GM13977 (cell line): ENCODE results near the gene APBB2.

Experiments used
- DNase-seq: peaks from one replicate; pipeline ENCODE4 v3.0.0; 2012; ENCODE audit warnings: low spot score
- CTCF ChIP-seq: IDR thresholded peaks from 2 replicates; pipeline ENCODE4 v1.5.1; 2012; ENCODE audit warnings: mild to moderate bottlenecking, control low read depth; ENCODE audit not compliant: insufficient read depth; ENCODE audit errors: extremely low read depth, missing control alignments
- in situ Hi-C: fragments of 300-500 bp; cut with MboI; formaldehyde crosslinking; loops from one replicate; pipeline ENCODE4 v1.12.0; 2022; ENCODE audit warnings: low sequenced_read_pairs, low pct_unique_long_range_greater_than_20kb, mixed read lengths, inconsistent platforms; ENCODE audit not compliant: unreplicated experiment

The APBB2 gene

GRCh38 chr4:41232406-41232805, 18.1 kb upstream of the APBB2 start:
- no peak for DNase-seq
- TF ChIP-seq CTCF: peak; percentile 22
- in situ Hi-C loops: no loop called here

DNA sequence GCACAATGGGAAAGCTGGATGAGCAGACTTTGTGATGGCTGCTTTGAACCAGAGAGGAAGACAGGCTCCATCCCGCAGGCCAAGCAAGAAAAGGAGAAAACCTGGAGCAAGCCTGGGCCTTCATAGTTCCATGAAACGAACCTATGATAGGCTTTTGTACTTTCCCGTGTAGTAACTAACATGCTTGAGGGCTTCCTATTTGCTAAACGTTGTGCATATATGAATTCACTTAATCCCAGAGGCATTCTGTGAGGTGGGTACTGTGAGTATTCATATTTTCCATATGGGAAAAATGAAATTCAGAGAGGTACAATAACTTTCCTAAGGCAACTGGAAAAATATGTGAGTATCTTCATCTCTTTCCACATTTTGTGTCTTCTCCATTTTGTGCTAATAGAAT, 13.6 kb upstream of the APBB2 start:
- TF ChIP-seq CTCF: no peak
- in situ Hi-C loops: no loop called here
- no peak for DNase-seq

DNA sequence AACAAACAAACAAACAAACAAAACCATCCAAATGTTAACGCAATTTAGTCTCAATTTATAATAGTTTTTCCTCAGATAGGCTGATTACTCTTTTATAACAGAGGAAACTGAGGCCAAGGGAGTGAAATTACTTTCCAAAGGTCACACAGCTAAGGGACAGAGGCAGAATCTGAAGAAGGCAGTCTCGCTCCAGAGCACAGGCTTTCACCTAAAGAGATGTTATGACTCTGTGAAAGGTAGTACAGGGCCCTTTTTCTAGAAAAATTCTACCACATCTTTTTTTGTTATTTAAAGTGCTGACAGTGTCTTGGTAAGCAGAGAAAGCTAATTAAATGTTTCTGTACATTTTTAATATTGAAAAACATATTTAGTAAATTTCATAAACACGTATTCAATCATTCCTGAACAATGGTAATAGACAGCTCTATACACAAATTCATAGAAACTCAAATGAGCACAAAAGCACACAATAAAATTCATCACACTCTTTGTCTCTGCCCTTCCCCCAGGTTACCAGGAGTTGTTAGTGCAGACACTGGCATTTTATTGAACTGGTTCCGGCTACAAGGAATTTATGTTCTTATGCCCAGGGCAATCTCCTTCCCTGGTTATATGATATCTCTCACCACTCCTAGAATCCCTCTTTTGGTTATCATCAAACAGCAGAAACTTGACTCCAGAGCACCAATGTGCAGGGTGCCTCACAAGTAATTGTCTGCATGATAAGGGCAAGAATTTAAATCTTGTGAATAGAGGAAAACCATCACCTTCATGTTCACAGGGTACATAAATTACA, 7.7 kb upstream of the APBB2 start:
- DNase-seq: no peak
- in situ Hi-C loops: loop anchor here (25.0 kb wide), 1 partner anchor 485 kb away; the partner anchor contains the start of gene NSUN7
- no peak for TF ChIP-seq CTCF

DNA sequence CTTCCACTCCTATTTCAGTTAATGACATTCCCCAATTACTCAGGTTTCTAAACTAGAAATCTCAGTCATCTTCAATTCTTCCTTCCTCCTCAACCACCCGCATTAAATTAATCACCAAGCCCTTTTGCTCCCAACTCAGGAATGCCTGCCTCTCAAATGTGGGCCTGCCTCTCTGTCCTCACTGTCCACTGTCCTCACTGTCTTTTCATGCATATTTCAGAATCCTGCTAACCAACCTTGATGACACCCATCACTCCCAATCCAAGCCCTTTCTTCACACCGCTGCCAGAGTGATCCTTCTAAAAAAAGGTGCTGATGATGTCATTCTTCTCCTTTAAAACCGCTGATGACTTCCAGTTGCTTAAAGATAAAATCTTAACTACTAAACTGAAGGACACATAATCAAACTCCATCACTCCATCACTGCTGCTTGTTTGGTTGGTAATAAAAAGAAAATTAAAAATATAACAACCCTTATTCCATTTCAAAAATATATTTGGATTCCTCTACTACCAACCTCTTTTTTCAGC, 5.1 kb upstream of the APBB2 start:
- DNase-seq: no peak
- in situ Hi-C loops: loop anchor here (10.0 to 25.0 kb wide), 2 partner anchors 245 to 482 kb away; partner anchors contain the start of gene NSUN7
- TF ChIP-seq CTCF: no peak

DNA sequence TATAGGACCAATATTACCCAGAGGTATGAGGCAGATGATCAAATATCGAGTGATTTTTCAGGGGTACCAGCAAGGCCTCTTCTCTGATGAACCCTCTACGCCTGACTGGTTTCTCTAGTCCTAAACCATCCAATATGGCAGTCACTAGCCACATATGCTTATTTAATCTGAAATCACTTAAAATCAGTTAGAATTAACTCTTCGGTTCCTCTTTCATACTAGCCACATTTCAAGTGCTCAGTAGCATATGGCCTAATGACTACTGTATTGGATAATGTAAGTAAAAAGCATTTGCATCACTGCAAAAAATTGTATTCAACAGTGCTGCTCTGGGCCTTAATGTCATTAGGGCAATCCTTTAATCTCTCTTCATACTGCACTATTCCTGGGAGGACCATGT, 4.4 kb upstream of the APBB2 start:
- in situ Hi-C loops: loop anchor here (10.0 to 25.0 kb wide), 2 partner anchors 244 to 481 kb away; partner anchors contain the start of gene NSUN7
- no peak for DNase-seq
- no peak for TF ChIP-seq CTCF

DNA sequence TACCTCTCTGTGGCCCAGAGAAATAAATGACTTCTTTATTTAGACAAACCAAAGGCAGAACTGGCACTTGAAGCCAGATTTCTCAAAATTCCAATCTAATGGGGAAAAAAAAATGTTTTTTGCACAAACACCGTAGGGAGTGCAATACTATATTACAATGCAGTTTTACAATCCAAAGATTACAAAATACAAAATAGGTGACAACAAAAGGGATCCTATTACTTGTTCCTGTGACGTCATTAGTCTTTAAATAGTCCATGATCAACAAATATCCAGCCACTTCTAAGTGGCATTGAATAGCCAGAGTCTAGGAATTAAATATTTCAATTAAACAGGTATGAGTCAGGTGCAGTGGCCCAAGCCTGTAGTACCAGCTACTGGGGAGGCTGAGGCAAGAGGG, 3.0 kb upstream of the APBB2 start:
- in situ Hi-C loops: loop anchor here (10.0 to 25.0 kb wide), 2 partner anchors 243 to 480 kb away; partner anchors contain the start of gene NSUN7
- no peak for DNase-seq
- no peak for TF ChIP-seq CTCF
